GM21390 (cell line): ENCODE data around the gene ERCC2.

Experiments
- ATAC-seq: cut with Tn5 transposase; IDR thresholded peaks from one replicate; pipeline ENCODE4 v1.9.1; 2021; ENCODE audit not compliant: unreplicated experiment

The ERCC2 gene

GRCh38 chr19:45306040-45306439 is 64.3 kb downstream of the ERCC2 start:
- no peak for ATAC-seq

- no peak for ATAC-seq
Measured at GRCh38 chr19:45305421-45305820, 65.0 kb downstream of the ERCC2 start.

- ATAC-seq = no peak
Measured at GRCh38 chr19:45305007-45305406, 65.4 kb downstream of the ERCC2 start.

GRCh38 chr19:45304141-45304926 is 66.0 kb downstream of the ERCC2 start:
- ATAC-seq = no peak

- no peak for ATAC-seq
Measured at GRCh38 chr19:45303269-45304060, 66.9 kb downstream of the ERCC2 start.

GRCh38 chr19:45302416-45302815 is 68.0 kb downstream of the ERCC2 start:
- no peak for ATAC-seq
